Retinal pigment epithelial cell (primary cell): ENCODE measurements around the gene TOR4A.

Experiments used
- DNase-seq: peaks from one replicate; pipeline ENCODE4 v3.0.0-alpha.2; 2010; ENCODE audit warnings: low read depth
- H3K4me3 ChIP-seq: 2 replicates; pipeline ENCODE4 v1.5.1; 2011; ENCODE audit warnings: mild to moderate bottlenecking, low read length, control low read depth, moderate library complexity
- TF ChIP-seq, protein P1 (sequence below): conservative IDR thresholded peaks from 2 replicates; pipeline ENCODE4 v1.5.1; 2011; ENCODE audit warnings: low read depth, low read length, control low read depth, inconsistent platforms

The TOR4A gene

DNA sequence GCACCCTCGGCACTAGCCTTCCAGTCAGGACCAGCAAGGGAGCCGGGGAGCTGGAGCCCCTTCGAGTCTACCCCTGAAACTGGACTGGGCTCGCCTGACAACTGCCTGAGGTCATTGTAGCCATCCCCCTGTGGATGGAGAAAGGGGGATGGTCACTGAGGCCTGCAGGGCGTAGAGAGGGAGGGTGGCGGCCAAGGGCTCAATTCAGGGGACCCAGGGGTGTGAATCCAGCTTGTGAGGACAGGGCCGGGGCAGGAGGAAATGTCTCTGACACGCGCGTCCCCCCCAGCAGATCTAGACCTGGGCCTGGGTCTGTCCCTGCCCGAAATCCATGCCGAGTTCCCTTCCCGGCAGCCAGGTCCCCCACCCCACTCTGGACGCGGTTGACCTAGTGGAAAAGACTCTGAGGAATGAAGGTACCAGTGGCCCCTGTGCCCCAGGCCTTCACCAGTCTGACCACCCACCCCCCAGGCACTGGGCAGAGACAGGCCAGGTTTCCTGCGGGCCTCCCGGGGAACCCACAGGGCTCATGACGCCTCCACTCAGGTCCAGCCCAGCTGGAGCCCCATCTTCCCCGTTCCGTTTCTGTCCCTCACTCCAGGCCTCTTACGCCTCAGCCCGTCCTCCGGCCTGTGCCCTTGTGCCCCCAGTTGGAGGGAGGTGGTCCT is 46.0 kb upstream of the TOR4A start:
- no peak for DNase-seq
- TF ChIP-seq, protein P1, sequence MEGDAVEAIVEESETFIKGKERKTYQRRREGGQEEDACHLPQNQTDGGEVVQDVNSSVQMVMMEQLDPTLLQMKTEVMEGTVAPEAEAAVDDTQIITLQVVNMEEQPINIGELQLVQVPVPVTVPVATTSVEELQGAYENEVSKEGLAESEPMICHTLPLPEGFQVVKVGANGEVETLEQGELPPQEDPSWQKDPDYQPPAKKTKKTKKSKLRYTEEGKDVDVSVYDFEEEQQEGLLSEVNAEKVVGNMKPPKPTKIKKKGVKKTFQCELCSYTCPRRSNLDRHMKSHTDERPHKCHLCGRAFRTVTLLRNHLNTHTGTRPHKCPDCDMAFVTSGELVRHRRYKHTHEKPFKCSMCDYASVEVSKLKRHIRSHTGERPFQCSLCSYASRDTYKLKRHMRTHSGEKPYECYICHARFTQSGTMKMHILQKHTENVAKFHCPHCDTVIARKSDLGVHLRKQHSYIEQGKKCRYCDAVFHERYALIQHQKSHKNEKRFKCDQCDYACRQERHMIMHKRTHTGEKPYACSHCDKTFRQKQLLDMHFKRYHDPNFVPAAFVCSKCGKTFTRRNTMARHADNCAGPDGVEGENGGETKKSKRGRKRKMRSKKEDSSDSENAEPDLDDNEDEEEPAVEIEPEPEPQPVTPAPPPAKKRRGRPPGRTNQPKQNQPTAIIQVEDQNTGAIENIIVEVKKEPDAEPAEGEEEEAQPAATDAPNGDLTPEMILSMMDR: no peak
- H3K4me3 ChIP-seq: no peak overlapping the region

DNA sequence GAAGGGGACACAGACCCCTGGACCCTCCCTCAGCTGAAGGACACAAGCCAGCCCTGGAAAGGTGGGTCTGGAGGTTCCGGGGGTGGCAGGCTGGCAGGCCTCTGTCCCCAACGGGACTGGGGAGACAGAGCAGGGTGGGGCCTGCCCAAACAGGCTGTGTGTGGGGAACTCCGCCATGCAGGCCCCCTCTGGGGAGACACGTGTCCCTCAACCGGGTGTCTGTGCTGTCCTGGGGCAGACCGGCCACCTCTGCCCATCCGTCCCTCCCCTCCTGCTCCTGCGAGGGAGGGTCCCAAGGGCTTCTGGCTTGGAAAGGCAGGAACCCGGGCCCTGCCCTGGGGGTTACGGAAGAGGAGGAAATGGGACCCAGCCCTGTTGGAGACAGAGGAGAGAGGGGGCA is 45.4 kb upstream of the TOR4A start:
- no peak for DNase-seq
- H3K4me3 ChIP-seq: no peak overlapping the region
- TF ChIP-seq, protein P1: no peak

DNA sequence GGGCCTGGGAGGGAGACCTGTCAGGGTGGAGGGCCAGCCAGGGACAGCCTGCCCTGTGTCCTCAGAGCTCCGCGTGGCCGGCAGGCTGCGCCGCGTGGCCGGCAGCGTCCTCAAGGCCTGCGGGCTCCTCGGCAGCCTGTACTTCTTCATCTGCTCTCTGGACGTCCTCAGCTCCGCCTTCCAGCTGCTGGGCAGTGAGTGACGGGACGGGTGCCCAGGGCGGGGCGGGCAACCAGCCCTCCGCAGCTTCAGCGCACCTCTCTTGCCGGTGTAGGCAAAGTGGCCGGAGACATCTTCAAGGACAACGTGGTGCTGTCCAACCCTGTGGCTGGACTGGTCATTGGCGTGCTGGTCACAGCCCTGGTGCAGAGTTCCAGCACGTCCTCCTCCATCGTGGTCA is 45.0 kb upstream of the TOR4A start:
- H3K4me3 ChIP-seq: no peak overlapping the region
- TF ChIP-seq, protein P1: no peak
- no peak for DNase-seq

DNA sequence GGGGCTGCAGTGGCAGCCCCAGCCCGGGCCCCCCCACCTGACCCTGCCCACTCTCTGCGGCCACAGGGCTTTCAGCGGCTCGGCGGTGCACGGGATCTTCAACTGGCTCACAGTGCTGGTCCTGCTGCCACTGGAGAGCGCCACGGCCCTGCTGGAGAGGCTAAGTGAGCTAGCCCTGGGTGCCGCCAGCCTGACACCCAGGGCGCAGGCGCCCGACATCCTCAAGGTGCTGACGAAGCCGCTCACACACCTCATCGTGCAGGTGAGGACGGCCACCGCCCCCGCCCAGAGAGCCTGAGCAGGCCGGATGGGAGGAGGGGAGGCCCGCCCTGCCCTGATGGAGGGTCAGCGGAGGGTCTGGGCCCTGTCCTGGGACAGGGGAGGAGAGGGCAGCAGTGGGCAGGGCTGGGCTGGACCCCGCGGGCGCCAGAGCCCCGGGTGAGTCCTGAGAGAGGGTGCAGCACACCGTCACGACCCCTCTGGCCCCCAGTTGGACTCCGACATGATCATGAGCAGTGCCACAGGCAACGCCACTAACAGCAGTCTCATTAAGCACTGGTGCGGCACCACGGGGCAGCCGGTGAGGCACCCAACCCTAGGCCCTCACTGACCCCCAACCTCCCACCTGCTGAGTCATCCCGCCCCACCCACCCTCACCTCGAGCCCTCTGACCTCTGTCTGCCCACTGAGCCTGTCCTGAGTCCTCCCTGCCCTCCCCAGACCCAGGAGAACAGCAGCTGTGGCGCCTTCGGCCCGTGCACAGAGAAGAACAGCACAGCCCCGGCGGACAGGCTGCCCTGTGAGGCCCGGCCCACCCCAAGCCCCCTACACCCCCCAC is 44.2 kb upstream of the TOR4A start:
- no peak for DNase-seq
- no peak overlapping the region for H3K4me3 ChIP-seq
- TF ChIP-seq, protein P1: no peak

DNA sequence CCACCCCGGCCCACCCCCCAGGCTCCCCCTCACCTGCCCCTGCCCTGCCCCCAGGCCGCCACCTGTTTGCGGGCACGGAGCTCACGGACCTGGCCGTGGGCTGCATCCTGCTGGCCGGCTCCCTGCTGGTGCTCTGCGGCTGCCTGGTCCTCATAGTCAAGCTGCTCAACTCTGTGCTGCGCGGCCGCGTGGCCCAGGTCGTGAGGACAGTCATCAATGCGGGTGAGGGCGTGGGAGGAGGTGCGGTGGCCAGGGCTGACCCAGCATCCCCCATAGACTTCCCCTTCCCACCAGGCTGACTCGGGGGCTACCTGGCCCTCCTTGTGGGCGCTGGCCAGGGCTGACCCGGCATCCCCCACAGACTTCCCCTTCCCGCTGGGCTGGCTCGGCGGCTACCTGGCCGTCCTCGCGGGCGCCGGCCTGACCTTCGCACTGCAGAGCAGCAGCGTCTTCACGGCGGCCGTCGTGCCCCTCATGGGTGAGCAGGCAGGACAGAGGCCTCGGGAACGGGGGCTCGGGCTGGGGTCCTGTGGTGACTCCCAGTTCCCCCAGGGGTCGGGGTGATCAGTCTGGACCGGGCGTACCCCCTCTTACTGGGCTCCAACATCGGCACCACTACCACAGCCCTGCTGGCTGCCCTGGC is 43.4 kb upstream of the TOR4A start:
- no peak overlapping the region for H3K4me3 ChIP-seq
- TF ChIP-seq, protein P1: no peak
- DNase-seq: no peak

DNA sequence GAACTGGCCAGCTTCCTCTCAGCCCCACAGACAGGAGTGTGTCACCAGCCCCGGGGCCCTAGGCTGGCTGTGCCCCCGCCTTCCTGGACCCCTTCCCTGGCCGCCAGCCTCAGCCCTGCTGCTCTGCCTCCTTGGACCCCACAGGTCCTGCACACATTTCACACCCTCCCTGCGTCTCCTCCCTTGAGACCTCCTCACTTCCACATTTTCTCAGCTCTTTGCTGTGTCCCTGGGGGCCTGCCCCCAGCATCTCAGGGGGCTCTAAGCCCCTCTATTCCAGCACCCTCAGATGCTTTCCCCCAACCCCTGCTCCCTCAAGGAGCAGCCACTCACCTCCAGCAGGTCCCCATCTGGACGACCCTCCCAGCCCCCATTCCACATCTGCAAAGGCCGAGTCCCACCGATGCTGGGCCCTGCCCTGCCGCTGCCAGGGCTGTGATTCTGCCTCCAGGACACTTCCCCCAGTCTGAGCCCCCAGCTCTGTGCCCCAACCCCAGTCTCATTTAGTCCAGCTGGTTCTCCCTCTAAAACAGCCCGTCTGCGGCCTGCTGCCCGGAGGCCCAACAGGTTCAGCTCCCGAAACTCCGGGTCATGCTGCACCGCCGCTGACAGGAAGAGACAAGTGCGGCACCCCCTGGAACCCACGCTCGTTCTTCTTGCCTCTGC is 42.6 kb upstream of the TOR4A start:
- TF ChIP-seq, protein P1: no peak
- DNase-seq: no peak
- no peak overlapping the region for H3K4me3 ChIP-seq
